ENCODE results near the gene ELOF1.

- TF ChIP-seq TAF1 (IDR thresholded peaks at IDR 0.05; ENCODE audit: low read depth) (no peak), CTCF (IDR thresholded peaks at IDR 0.05; ENCODE audit: poor library complexity, severe bottlenecking) (no peak), POLR2AphosphoS5 (IDR thresholded peaks at IDR 0.05) (no peak), EP300 (conservative IDR thresholded peaks at IDR 0.05; ENCODE audit: poor library complexity, severe bottlenecking) (no peak), EZH2 (IDR thresholded peaks at IDR 0.05; ENCODE audit: borderline replicate concordance, insufficient read depth, low read length, poor library complexity, severe bottlenecking) (no peak), RAD21 (conservative IDR thresholded peaks at IDR 0.05) (peak; percentile 36), SMC3 (conservative IDR thresholded peaks at IDR 0.05; ENCODE audit: poor library complexity) (no peak), REST (IDR thresholded peaks at IDR 0.05; ENCODE audit: borderline replicate concordance) (no peak), MXI1 (conservative IDR thresholded peaks at IDR 0.05; ENCODE audit: poor library complexity, severe bottlenecking) (no peak)
These were observed 7.3 kb downstream of the ELOF1 start for GRCh38 chr19:11551603-11552235.

Data from neural cell (in vitro differentiated cells).